ENCODE measurements around the gene GHRHR. TPM values are rescaled to one million over a fixed set of nuclear protein-coding genes. Genes with fewer than 3 reads are reported as not detected.

Gene GHRHR
- total and polyA plus RNA-seq, 9 donors, result not detected

DNA sequence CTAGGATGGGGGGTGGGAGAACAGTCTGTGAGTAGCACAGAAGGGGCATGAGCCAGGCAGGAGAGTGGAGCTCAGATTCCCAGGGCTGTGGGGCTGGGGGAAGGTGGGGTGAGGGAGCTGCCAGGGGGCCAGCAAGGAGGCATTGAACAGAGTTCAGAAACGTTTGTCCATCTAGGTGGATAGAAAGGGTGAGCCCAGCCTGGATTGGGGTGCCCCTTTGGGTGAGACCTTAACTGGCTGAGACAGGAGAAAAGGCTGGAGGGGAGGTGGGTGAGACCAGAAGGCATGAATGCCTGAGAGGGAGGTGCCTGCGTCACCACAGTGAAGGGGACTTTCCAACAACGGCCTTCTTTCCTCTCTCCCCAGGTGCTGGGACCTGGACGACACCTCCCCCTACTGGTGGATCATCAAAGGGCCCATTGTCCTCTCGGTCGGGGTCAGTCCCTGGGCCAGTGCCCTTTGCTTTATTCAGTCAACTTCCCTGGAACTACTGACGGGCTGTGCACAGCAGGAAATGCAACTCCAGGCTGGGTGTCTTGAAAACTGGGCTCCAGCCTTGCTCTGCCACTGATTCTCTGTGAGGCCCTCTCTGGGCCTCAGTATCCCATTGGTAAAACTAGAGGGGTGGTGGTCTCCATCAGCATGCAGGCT, 11.0 kb downstream of the GHRHR start:
- TF ChIP-seq, protein P1, sequence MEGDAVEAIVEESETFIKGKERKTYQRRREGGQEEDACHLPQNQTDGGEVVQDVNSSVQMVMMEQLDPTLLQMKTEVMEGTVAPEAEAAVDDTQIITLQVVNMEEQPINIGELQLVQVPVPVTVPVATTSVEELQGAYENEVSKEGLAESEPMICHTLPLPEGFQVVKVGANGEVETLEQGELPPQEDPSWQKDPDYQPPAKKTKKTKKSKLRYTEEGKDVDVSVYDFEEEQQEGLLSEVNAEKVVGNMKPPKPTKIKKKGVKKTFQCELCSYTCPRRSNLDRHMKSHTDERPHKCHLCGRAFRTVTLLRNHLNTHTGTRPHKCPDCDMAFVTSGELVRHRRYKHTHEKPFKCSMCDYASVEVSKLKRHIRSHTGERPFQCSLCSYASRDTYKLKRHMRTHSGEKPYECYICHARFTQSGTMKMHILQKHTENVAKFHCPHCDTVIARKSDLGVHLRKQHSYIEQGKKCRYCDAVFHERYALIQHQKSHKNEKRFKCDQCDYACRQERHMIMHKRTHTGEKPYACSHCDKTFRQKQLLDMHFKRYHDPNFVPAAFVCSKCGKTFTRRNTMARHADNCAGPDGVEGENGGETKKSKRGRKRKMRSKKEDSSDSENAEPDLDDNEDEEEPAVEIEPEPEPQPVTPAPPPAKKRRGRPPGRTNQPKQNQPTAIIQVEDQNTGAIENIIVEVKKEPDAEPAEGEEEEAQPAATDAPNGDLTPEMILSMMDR (IDR thresholded peaks at IDR 0.05), result no peak
- TF ChIP-seq POLR2A (IDR thresholded peaks at IDR 0.05) (no peak), EP300 (IDR thresholded peaks at IDR 0.05) (no peak)
- peak in 1 of 5 donors; percentile 40 for DNase-seq
- 19 to 31% (median 21%) methylated on average over 7 of the region's 7 CpGs for WGBS, 3 donors
- H3K4me1 ChIP-seq (ENCODE audit: insufficient read depth), result no peaks in the 10 kb centered on the region
- H3K4me3 ChIP-seq, result no peak overlapping the region
- intact Hi-C loops (cut with DNase I), result loop anchor here in 1 of 4 donors (10.0 kb wide), 1 partner anchor 180 kb away; no protein-coding TSS in a partner anchor
- H3K27me3 ChIP-seq, result no peaks in the 10 kb centered on the region
- H3K9me3 ChIP-seq, result no peaks in the 10 kb centered on the region
- no peaks in the 10 kb centered on the region for H3K36me3 ChIP-seq
- no peak overlapping the region for H3K27ac ChIP-seq

DNA sequence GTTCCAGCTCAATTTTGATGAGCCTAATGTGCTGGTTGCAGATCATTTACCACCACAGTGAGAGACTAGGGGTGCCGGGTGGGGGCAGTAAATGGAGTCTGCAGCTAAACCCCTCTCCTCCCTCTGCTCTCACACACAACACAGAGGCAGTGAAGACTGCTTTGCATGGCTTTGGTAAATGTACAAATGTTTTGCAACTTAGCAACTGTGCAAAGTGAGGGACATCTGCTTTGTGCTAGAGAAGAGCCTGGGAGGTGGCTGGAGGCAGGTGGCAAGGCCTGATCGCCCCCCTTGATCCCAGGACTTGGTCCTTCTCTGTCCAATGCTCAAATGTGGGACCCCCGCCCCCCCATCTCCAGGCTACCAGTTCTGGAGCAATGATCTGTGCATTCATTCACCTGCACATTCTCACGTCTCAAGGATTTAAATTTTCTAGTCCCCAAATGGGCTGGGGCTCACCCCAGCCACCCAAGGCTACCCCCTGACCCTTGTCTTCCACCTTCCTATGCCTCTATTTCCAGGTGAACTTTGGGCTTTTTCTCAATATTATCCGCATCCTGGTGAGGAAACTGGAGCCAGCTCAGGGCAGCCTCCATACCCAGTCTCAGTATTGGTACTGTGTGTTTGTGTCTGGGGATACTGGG, 11.6 kb downstream of the GHRHR start:
- no peak overlapping the region for H3K27ac ChIP-seq
- H3K27me3 ChIP-seq, result no peaks in the 10 kb centered on the region
- H3K4me3 ChIP-seq, result no peak overlapping the region
- 82 to 92% (median 85%) methylated on average over 5 of the region's 5 CpGs for WGBS, 3 donors
- no peaks in the 10 kb centered on the region for H3K4me1 ChIP-seq (ENCODE audit: insufficient read depth)
- no peak for DNase-seq
- no peak for TF ChIP-seq EP300 (IDR thresholded peaks at IDR 0.05)
- TF ChIP-seq POLR2A (IDR thresholded peaks at IDR 0.05), result no peak
- TF ChIP-seq, protein P1 (IDR thresholded peaks at IDR 0.05), result no peak
- intact Hi-C loops (cut with DNase I), result loop anchor here in 1 of 4 donors (10.0 kb wide), 1 partner anchor 181 kb away; no protein-coding TSS in a partner anchor
- H3K36me3 ChIP-seq, result no peaks in the 10 kb centered on the region
- H3K9me3 ChIP-seq, result no peaks in the 10 kb centered on the region

DNA sequence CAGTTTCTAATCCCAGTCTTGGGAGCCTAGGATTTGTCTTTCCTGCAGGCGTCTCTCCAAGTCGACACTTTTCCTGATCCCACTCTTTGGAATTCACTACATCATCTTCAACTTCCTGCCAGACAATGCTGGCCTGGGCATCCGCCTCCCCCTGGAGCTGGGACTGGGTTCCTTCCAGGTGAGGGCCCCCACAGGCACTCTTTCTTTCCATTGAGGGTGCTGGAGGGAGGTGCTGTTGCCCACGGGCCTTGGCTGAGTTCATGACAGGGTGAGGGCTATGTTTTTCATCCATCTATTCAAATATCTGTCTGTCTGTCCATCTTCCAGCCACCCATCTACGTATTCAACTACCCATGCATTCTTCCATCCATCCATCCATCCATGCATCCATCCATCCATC, 12.6 kb downstream of the GHRHR start:
- DNase-seq, result no peak
- Histone ChIP-seq H3K4me3 (no peak overlapping the region), H3K36me3 (no peaks in the 10 kb centered on the region), H3K27me3 (no peaks in the 10 kb centered on the region), H3K4me1 (ENCODE audit: insufficient read depth) (no peaks in the 10 kb centered on the region), H3K27ac (no peak overlapping the region), H3K9me3 (no peaks in the 10 kb centered on the region)
- intact Hi-C loops (cut with DNase I), result loop anchor here in 1 of 4 donors (10.0 kb wide), 1 partner anchor 182 kb away; no protein-coding TSS in a partner anchor
- TF ChIP-seq, protein P1 (IDR thresholded peaks at IDR 0.05), result no peak
- no peak for TF ChIP-seq POLR2A (IDR thresholded peaks at IDR 0.05)
- no peak for TF ChIP-seq EP300 (IDR thresholded peaks at IDR 0.05)
- 78 to 90% (median 87%) methylated on average over 5 of the region's 5 CpGs for WGBS, 3 donors

DNA sequence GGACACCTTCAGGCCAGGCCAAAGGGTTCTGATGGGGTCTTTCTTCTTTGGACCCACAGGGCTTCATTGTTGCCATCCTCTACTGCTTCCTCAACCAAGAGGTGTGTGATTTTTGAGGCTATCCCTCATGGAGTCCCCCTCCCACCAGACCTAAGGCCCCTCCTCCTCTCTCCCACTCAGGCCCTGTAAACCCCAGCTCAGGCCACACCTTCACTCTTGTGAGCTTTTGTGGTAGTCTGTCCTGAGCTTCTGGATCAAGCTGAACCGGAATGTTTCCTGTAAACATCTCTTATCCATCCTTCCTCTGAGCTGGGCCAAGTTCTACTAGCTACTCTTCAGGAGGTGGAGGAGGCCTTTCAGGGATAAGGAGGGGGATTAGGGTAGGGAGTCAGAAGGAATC, 13.5 kb downstream of the GHRHR start:
- Histone ChIP-seq H3K36me3 (no peaks in the 10 kb centered on the region), H3K27me3 (no peaks in the 10 kb centered on the region), H3K4me1 (ENCODE audit: insufficient read depth) (no peaks in the 10 kb centered on the region), H3K4me3 (no peak overlapping the region), H3K27ac (no peak overlapping the region), H3K9me3 (no peaks in the 10 kb centered on the region)
- no peak for TF ChIP-seq EP300 (IDR thresholded peaks at IDR 0.05)
- TF ChIP-seq, protein P1 (IDR thresholded peaks at IDR 0.05), result no peak
- no peak for TF ChIP-seq POLR2A (IDR thresholded peaks at IDR 0.05)
- no peak for DNase-seq
- intact Hi-C loops (cut with DNase I), result loop anchor here in 1 of 4 donors (10.0 kb wide), 1 partner anchor 182 kb away; no protein-coding TSS in a partner anchor
- WGBS, 3 donors, result 2 to 42% (median 18%) methylated on average over 1 of the region's 1 CpG
